ENCODE measurements around the gene PIGQ. TPM values are rescaled to one million over a fixed set of nuclear protein-coding genes. Genes with fewer than 3 reads are reported as not detected.
A peak's percentile ranks its signal among the peaks of the same experiment; 100 is the strongest.

Gene PIGQ
- total and polyA plus RNA-seq, 2 of the 13 experiments (the other 11 are each of a cell fraction or from before 2014, with no cell fraction given), result 7.7 to 19.7 TPM

DNA sequence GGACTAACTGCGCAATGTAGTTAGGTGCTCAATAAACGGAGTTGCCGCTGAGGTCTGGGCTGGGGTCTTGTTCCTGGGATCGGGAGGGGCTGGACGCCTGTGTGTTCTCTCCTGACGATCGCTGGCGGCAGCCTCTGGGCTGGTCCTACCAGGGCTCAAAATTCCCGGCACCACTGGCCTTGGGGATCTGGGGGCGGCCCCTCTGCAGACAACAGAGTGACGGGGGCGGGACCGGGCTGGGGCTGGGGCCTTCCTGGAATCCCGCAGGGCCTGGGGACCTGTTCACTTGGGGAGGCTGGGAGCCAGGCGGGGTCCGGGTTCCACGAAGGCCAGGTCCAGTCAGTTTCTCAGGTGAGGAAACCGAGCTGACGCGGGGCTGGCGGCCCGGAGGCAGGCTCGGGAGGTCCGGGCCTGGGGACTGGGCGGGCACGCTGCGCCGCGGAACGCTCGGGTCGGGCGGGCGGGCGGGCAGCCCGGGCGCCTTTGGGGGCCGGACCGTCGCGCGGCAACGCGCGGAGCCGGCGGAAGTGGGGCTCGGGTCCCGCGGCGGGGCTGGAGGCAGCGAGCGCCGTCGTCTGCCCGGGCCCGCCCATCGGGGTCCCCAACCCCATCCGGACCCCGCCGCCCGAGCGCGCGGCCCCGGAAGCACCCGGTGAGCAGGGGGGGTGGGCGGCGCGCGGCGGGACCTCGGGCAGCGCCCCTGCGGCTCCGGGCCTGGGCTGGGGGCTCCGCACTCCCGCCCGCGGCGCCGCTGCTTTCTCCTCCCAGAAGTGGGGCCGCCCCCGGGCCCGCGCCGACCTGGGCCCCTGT lies at the start of gene PIGQ (continued):
- TF ChIP-seq, protein P1, sequence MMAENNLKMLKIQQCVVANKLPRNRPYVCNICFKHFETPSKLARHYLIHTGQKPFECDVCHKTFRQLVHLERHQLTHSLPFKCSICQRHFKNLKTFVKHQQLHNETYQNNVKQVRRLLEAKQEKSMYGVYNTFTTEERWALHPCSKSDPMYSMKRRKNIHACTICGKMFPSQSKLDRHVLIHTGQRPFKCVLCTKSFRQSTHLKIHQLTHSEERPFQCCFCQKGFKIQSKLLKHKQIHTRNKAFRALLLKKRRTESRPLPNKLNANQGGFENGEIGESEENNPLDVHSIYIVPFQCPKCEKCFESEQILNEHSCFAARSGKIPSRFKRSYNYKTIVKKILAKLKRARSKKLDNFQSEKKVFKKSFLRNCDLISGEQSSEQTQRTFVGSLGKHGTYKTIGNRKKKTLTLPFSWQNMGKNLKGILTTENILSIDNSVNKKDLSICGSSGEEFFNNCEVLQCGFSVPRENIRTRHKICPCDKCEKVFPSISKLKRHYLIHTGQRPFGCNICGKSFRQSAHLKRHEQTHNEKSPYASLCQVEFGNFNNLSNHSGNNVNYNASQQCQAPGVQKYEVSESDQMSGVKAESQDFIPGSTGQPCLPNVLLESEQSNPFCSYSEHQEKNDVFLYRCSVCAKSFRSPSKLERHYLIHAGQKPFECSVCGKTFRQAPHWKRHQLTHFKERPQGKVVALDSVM (CRISPR knock-in tag; IDR thresholded peaks at IDR 0.05), result peak; percentile 34; the same call in 1 of the 2 replicates
- no peak for TF ChIP-seq ADNP (CRISPR knock-in tag; IDR thresholded peaks at IDR 0.05)
- peak; percentile 62; the same call in 1 of the 2 replicates for TF ChIP-seq HDAC1 (CRISPR knock-in tag; IDR thresholded peaks at IDR 0.05)
- TF ChIP-seq MAZ (IDR thresholded peaks at IDR 0.05; ENCODE audit: borderline replicate concordance, low read depth, low read length), result no peak
- TF ChIP-seq MAZ (CRISPR knock-in tag; IDR thresholded peaks at IDR 0.05; ENCODE audit: low read depth), result peak; percentile 26; the same call in 1 of the 2 replicates
- TF ChIP-seq ZFX (CRISPR knock-in tag; IDR thresholded peaks at IDR 0.05; ENCODE audit: low read depth), result peak; percentile 75
- peak; percentile 41; the same call in 1 of the 2 replicates for TF ChIP-seq PHF20 (CRISPR knock-in tag; IDR thresholded peaks at IDR 0.05)
- no peak for TF ChIP-seq GMEB1 (CRISPR knock-in tag; IDR thresholded peaks at IDR 0.05; ENCODE audit: borderline replicate concordance)
- peak; percentile 87 for TF ChIP-seq SIN3B (IDR thresholded peaks at IDR 0.05; ENCODE audit: low read length)
- peak; percentile 62; the same call in 1 of the 2 replicates for TF ChIP-seq E2F5 (CRISPR knock-in tag; conservative IDR thresholded peaks at IDR 0.05)
- TF ChIP-seq, protein P2, sequence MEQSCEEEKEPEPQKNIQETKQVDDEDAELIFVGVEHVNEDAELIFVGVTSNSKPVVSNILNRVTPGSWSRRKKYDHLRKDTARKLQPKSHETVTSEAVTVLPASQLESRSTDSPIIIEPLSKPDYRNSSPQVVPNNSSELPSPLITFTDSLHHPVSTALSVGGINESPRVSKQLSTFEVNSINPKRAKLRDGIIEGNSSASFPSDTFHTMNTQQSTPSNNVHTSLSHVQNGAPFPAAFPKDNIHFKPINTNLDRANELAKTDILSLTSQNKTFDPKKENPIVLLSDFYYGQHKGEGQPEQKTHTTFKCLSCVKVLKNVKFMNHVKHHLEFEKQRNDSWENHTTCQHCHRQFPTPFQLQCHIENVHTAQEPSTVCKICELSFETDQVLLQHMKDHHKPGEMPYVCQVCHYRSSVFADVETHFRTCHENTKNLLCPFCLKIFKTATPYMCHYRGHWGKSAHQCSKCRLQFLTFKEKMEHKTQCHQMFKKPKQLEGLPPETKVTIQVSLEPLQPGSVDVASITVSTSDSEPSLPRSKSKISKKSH (CRISPR knock-in tag; IDR thresholded peaks at IDR 0.05; ENCODE audit: borderline replicate concordance), result 0 out of 2 replicates have a peak, but pooled peaks have one; percentile 46
- peak; percentile 48; the same call in 1 of the 2 replicates for TF ChIP-seq ELF3 (CRISPR knock-in tag; IDR thresholded peaks at IDR 0.05)
- TF ChIP-seq THAP11 (CRISPR knock-in tag; IDR thresholded peaks at IDR 0.05), result peak; percentile 27

Measured in HepG2 (cell line).